Stimulated activated CD8-positive, alpha-beta memory T cell treated with anti-CD3 and anti-CD28 coated beads, Interleukin-7, amount 100 ng/mL, for 1 hour (primary cell): Measurements from ENCODE around the gene PIP4P1.

Experiments used
- DNase-seq, 2 donors: peaks; one replicate each; pipeline ENCODE4 v3.0.0-alpha.2; 2020; ENCODE audit warnings: low read depth in 2 of 2

Gene PIP4P1

DNA sequence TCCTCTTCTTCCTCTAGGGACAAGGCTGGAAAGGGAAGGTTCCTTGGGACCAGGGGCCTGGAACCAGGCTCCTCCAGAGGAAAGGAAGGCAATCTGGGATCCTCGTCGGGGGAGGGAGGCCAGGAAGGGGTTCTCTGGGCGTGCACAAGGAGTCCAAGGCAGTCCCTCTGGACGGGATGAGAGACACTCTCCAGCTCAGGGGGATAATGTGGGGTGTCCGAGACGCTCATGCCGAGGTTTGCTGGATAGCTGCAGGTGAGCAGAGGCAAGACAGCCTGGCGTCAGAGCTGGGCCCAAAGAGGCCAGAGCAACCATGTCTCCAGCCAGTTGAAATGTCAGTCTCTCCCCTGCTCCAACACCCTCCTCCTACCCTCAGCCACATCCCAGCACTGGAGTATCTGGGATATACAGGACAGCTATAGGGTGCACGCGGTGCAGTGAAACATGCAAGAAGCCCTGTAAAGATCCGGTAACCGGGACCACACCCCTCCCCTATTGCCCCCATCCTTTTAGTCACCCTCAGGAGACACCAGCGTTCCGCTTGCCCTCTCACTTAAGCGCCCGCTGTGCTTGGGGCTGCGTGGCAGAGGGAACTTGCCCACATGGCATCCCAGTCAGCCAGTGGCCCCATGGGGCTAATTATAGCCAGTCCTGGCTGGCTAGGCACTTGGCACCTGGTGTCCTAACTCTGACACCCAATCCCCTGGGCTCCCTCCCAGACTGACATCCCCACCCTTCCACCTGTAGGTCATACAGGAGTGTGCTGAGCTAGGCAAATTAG lies 25.5 kb downstream of the PIP4P1 start, which contains the start of gene KLHL33:
KLHL33 (minus strand) TSS at position 585 of the 781 bp plus-strand sequence; CDS start at position 230, 355 bp downstream.
- no peak for DNase-seq

DNA sequence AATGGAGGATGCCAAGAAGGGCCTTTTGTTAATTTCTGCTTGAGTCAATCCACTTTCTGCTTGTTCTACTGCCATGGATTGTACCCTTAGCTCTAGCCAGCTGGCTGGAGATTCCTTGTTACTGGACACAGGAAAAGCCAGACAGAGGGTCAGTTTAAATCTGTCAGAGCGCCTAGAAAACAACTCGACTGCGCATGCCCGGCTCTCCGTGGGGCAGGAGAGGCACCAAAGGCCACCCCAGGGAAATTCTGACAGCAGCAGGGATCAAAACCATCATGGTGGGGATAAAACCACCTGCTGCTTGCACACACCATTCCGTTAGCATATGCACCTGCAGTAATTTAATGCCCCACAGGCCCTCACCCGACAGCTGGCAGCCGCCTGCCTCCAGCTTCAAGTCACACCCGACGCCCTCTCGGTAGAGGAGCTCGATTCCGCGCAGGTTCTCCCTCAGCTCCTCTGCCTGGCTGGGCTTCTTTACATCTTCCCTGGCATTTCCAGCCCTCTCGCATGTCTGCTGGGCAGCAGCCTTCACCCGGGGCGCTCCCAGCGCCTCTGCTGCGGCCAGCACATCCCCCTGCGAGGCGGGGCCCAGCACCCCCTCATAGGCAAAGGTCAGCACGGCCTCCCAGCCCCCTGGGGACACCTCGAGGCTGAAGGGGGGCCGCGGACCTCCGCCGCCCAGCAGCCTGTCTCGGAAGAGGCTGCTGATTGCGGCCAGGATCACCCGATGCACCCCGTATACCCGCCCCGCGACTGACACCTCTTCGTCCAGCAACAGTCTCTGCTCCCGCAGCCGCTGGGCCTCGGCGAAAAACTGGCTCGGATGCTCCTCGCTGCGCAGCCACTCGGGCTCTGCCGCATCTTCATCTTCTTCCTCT lies 26.3 kb downstream of the PIP4P1 start:
- DNase-seq: no peak

DNA sequence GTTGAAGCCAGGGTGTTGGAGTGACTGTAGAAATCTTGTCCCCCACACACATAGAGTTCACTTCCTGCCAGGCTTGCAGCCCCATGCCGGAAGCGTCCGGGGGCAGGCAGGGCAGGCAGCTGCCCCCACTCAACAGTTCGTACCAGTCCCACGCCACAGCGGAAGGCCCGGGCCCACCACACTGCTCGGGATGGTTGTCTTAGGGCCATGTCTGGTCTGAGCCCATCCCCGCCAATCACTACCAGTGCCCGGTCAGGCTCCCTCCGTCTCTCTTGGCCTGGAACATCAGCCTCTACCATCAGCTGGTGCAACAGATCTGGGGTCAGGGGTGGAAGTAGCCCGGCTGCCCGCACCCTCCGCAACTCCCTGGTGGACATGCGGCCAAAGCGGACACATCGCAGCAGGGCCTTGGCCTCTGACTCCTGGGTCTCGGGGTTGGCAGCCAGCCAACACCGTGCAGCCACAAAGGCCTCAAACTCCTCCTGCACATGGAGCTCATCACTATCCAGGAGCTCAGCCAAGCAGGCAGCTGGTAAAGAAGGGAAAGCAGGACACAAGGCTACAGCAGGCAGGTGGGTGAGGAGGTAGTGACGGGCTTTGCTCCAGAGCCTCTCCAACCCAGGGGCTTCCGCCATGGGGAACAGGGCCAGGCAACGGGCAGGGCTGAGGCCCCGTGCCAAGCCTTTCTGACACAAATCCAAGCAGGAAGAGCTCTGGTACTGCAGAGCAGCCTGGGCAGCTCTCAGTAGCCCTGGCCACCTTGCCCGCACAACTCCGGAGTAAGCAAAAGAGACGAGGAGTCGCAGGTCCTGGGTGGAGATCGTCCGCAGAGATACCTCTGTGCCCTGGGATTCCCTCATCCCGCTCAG lies 31.2 kb downstream of the PIP4P1 start:
- DNase-seq: no peak

DNA sequence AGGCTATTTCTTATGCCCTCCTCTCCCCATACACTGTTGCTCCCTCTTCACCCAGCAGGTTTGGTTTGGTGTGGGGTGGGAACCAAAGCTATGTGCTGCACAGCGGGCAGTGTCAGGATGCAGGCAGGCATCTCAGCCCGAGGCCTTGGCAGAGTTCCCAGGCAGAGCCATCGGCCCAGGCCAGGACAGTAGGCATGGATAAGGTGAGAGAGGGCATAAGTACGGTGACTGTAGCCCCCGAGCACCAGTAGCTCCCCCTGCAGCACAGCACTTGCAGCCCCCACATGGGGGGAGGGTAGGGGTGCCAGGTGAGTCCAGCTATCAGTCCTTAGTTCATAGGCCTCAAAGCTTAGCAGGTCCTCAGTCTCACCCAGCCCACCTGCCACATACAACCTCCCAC lies 32.4 kb downstream of the PIP4P1 start:
- no peak for DNase-seq

DNA sequence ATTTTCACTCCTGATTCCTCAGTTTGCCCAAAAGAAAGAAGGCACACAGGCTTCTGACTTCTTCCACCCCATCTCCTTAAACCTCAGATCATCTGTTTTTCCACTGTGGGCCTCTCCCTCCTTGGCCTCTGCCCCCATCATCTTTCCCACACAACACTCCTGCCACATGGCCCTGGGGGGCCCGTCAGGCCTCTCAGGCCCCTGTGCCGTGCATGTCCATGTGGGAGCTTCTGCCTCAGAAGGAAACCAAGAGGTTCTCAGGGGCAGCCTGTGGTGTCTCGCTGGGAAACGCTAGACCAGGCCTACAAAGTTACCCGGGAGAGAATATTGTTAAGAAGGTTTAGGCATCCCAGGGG lies 33.2 kb downstream of the PIP4P1 start:
- DNase-seq: no peak

DNA sequence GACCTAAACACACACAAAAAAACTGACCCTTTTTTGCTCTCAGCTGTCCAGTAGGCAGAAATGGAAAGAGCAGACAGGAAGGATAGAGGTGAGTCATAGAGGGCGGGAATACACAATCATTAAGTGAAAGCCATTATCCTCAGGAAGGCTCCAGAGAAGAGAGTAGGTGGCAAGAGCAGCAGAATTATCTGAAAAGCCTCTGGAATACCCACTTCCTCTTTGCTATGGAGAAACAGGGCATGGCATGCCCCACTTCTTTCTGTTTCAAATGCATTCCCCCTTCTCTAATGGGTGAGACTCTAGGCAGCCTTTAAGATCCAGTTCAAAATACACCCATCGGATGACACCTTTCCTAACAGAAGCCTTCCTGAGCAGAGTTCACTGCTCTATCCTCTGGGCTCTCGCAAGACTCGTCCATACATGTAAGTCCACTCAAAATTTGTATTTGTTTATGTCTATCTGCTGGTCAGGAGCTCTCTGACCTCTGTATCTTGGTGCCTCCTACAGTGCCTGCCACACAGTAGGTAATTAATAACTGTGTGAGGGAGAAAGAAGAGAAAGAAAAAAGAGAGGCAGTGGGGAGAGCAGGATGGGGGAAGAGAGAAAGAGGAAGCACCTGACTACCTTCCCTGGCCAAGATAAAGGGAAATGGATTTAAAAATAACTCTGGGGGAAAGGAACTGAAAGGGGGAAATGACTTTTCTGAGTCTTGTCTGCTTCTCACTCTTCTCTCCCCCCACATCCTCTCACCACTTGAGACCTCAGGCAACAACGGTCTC lies 33.8 kb downstream of the PIP4P1 start:
- no peak for DNase-seq

DNA sequence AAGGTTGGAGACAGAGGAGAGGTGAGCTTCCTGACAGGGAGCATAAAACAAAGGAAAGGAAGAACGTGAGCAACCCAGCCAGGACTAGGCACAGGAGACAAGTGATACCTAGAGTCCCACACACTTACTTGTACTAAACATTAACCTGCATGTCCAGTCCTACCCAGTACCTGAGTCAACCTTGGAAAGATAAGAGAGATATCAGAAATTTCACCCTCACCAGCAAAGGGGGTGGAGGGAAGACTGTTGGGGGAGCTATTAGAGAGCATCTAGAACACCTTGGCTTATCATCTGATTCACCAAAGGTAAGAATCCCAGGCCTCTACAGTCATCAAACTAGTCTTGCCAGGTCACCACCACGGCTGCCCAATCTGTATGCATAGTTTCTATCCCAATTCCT lies 36.4 kb downstream of the PIP4P1 start:
- DNase-seq: no peak

DNA sequence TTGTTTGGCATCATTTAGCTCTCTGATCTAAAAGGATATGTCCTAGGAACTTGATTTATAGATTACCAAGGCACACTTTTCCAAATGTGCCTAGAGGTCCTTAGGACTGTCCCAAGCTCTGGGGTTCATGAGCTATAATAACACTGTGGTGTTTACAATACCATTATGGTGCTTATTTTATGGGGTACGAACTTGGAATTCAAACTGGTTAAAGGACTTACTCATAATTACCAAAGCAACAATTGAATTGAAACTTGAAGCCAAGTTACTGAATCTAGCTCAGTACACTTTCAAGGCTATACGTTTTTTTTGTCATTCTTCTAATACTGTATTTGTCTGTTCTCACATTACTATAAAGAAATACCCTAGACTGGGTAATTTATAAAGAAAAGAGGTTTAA lies 38.3 kb downstream of the PIP4P1 start:
- no peak for DNase-seq

DNA sequence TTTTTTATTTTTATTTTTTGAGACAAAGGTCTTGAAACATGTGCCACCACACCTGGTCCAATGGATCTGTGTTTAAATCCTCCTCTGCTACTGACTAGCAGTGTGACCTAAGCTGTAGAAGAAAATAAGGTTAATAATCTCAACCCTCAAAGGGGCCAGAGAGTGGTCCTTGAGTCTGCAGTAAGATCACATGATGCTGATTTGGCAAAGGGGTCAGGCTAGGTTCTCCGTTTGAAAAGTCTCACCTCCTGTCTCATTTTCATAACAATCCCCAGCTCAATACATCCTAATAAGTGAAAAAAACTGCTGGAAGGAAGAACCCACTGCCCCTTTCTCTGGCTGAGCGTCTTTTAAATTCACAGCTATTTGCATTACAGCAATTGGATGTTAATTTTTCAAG lies 40.0 kb downstream of the PIP4P1 start:
- no peak for DNase-seq

DNA sequence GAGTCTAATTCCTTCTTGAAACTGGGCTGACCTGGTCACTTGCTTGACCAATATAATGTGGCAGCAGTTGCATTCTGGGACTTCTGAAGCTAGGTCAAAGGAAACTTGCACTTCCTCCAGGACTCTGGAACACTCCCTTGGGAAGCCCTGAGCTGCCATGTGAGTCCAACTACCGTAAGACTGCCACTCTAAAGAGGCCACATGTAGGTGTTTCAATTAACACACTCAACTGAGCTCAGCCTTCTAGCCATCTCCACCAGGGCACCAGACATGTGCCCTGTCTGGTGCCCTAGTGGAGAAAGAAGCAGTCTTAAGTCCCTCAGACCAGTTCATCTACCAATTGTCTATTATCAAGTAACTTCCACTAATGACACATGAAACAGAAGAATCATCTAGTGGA lies 41.8 kb downstream of the PIP4P1 start:
- DNase-seq: no peak

DNA sequence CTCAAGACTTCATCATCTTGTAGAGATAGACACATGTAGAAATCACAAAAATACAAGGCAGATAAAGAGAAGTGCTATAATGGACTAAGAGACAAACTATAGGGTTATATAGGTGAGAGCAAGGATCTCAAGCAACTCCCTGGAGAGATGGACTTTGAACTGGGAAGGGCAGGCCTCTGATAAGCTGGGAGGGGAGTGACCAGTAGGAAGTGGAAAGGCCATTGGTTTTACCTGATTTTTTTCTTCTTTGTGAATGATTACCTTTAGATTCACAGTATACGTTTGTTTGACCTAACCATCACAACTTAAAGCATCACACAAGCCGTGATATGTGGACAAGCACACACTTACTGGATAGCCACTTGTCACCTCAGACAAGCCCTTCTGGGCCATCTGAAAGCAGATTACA lies 42.7 kb downstream of the PIP4P1 start:
- no peak for DNase-seq

DNA sequence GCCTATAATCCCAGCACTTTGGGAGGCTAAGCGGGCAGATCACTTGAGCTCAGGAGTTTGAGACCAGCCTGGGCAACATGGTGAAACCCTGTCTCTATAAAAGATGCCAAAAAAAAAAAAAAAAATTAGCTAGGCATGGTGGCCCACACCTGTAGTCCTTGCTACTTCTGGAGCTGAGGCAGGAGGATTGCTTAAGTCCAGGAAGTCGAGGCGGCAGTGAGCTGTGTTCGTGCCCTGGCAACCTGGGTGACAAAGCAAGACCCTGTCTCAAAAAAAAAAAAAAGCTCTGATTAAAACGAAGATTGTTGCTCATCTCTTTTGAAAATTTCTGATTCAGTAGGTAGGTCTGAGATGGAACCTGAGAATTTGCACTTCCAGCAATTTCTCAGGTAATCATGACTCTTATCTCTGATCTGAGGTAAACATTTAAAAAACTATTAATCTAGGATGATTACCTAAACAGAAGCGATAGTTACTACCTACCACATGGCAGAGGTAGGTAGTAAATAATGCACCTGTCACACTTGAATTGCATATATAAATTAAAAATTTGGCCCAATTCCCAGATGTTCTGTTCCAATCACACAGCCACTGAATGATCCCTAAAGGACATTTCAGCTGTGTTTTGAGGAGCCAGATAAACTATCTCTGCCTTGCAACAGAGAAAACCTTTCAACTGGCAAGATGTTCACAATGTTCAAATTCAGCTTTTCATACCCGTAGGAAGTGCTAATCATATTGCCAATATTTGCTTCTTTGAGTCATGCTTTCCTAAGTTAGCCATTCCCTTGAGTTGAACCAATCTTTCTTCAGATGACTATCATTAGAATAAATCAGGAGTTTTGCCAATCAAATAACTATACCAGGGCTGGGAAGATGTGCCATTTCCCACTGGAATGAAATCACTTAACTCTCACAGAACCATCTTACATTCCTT lies 43.7 kb downstream of the PIP4P1 start:
- DNase-seq: no peak

DNA sequence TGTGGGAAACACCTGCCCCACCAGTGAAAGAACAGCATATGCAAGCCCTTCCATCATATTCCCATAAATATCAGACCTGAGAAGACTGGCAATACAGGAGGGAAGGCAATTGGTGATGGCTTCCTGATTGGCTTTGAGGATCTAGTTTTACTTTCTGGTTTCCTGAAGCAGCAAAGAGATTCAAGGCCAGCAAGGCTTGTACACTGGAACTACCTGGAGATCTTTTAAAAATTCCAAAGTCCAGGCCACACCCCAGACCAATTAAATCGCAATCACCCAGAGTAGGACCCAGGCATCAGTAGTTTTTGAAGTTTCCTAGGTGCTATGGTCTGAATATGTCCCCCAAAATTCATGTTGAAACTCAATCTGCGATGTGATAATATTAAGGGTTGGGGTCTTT lies 45.0 kb downstream of the PIP4P1 start:
- no peak for DNase-seq

DNA sequence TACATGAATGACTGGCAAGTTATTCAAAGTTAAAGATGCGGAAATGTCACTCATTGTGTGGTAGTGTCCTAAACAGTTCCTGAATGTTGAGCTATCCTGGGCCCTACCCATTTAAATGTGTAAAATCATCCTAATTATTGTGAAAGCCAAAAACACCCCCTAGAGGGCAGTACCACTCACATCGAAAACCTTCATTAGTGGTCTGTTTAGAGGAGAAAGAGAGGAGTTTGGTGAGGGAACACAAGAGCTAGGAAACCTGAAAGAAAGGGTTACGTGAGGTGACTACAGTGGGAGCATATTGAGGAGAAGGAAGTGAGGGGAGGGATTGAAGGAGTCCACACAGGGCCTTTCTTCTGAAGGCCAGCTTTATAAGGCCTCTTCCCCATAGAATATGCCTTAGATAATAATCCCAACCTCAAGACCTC lies 45.4 kb downstream of the PIP4P1 start:
- no peak for DNase-seq

DNA sequence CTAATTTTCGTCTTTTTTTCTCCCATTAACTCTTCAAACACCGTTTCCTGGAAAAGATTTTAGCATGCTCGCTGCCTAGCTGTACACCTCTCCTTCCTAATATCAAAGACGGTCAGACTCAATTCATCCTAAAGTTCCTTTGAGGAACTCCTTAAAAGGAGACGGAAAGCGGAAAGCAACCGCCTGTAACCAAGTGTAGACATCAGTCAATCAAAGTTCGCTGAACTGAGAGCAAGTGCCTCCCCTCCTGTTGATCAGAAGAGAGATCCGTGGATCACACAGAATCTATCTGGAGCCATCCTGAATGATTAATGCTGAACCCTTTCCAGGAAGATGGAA lies 47.5 kb downstream of the PIP4P1 start:
- DNase-seq: no peak

DNA sequence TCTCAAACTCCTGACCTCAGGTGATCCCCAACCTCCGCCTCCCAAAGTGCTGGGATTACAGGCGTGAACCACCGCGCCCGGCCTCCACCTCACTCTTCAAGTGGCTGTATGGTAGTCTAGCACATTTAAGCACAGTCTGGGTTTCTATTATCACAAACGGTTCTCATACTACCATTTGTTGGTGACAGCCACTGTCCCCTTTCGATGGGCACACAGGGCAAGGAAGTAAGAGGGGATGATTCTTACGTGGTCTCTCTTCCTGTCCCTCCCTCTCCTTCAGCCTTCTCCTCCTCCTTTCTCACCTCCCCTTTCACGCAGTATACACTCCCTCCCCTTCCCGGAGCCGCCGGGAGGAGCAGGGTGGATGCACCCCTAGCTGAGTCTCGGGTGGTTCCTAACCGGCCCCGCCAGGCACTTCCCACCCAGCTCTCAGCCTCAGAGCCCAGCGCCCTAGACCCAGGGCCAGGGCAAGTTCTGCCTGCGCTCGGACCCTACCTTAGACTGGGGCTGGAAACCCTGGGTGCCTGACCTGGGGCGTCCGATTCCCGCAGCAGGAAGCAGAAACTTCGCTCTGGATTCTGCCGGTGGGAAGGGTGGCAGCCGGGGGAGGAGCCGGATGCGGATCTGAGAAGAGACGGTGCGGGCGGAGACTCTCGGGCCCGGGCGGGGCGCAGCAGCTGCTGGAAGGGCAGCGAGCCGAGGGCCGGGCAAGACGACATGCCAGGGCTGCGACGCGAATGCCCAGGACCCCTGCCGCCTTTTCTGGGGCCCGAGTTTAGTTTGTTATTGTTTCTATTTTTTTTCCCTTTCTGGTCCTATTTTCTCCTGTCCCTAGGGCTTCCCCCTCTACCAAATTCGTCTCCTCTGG lies 48.1 kb downstream of the PIP4P1 start, which contains the start of gene TEP1:
TEP1 (minus strand) TSS at position 626 of the 868 bp plus-strand sequence. CDS start 5,062 bp downstream, outside the sequence.
- DNase-seq: peak; percentile 47 to 49

DNA sequence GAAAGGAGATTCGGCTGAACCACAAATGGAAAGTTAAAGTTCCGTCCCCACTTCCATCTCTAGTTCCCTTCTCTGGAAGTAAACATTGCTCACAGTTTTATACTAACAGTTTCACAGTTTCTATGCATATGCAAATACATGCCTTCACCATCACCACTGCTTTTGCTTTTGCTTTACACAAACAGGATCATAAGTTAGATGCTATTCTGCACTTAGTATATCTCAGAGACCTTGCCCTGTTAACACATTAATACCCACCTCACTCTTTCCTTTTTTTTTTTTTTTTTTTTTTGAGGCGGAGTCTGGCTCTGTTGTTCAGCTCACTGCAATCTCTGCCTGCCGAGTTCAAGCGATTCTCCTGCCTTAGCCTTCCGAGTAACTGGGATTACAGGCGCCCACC lies 48.8 kb downstream of the PIP4P1 start:
- no peak for DNase-seq

DNA sequence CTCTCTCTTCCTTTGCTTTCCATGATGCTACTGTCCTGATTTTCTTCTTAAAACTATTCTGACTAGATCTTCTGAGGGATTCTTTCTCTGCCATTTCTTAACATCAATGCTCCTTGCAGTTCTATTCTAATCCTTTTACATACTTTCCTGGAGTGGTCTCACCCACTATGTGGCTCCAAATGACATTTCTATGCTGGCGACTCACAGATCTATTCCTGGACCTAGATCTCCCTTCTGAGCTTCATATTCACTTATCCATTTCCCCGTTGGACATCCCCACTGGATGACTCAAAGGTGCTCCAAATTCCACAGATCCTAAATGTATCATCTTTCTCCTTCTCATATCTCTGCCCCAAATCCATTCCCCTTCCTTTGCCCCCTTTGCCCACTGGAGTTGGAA lies 52.0 kb downstream of the PIP4P1 start:
- DNase-seq: no peak
